ENCODE results near the gene SLC22A23. TPM values are rescaled to one million over a fixed set of nuclear protein-coding genes. Genes with fewer than 3 reads are reported as not detected.

The SLC22A23 gene
- total and polyA plus RNA-seq, 2 experiments from 2014 or later: 6.1 to 38.3 TPM

DNA sequence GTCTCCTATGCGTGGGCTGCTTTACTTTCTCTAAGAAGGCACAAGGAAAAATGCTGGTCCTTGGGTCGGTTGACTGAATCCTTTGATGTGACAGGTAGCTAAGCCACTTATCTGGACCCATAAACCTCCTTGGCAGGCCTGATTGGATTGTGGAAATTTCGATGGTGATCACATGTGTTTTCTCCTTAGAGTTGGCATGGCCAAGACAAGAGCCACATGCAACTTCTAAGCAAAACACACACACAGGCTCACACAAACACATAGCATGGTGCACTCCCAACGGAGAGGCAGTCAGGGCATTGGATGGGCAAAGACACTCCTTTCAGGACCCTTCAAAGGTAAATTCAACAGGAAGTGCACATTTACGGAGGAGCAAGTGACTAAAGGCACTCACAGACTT is 102.9 kb downstream of the SLC22A23 start:
- no peak for DNase-seq (ENCODE audit: low spot score)
- no peak overlapping the region for H3K4me2 ChIP-seq
- no peak overlapping the region for H3K4me3 Mint-ChIP-seq
- H3F3A ChIP-seq (replicated peaks; ENCODE audit: low read depth): peaks cover 19% of the 10 kb centered on the region; the same call in 1 of the 2 replicates
- H3K27ac Mint-ChIP-seq: peak overlapping the region; percentile 61
- H3K27ac ChIP-seq (ENCODE audit: low read depth): 0 out of 2 replicates have a peak overlapping the region, but pooled peaks have one; percentile 66
- peaks cover 32% of the 10 kb centered on the region for H3K79me2 ChIP-seq (replicated peaks; ENCODE audit: insufficient read depth)
- H2AFZ ChIP-seq: no peak overlapping the region
- no peak overlapping the region for H3K4me3 ChIP-seq
- H4K20me1 ChIP-seq (replicated peaks; ENCODE audit: insufficient read depth): 0 out of 2 replicates have a peak, but pooled peaks cover 4% of the 10 kb centered on the region
- no peak for ATAC-seq
- peaks cover 23% of the 10 kb centered on the region for H3K27me3 Mint-ChIP-seq (ENCODE audit: insufficient read depth, low read depth, poor library complexity)
- no peaks in the 10 kb centered on the region for H3K36me3 ChIP-seq (ENCODE audit: insufficient read depth)
- TF ChIP-seq STAT1 (IDR thresholded peaks at IDR 0.05; ENCODE audit: unreplicated experiment) (no peak), ZNF114 (CRISPR knock-in tag; IDR thresholded peaks at IDR 0.05) (no peak), EZH2 (IDR thresholded peaks at IDR 0.05; ENCODE audit: low read depth, unreplicated experiment) (no peak), POLR2AphosphoS5 (IDR thresholded peaks at IDR 0.05; ENCODE audit: low read depth) (no peak), ZNF331 (CRISPR knock-in tag; IDR thresholded peaks at IDR 0.05; ENCODE audit: low read depth) (no peak)
- TF ChIP-seq, protein P1, sequence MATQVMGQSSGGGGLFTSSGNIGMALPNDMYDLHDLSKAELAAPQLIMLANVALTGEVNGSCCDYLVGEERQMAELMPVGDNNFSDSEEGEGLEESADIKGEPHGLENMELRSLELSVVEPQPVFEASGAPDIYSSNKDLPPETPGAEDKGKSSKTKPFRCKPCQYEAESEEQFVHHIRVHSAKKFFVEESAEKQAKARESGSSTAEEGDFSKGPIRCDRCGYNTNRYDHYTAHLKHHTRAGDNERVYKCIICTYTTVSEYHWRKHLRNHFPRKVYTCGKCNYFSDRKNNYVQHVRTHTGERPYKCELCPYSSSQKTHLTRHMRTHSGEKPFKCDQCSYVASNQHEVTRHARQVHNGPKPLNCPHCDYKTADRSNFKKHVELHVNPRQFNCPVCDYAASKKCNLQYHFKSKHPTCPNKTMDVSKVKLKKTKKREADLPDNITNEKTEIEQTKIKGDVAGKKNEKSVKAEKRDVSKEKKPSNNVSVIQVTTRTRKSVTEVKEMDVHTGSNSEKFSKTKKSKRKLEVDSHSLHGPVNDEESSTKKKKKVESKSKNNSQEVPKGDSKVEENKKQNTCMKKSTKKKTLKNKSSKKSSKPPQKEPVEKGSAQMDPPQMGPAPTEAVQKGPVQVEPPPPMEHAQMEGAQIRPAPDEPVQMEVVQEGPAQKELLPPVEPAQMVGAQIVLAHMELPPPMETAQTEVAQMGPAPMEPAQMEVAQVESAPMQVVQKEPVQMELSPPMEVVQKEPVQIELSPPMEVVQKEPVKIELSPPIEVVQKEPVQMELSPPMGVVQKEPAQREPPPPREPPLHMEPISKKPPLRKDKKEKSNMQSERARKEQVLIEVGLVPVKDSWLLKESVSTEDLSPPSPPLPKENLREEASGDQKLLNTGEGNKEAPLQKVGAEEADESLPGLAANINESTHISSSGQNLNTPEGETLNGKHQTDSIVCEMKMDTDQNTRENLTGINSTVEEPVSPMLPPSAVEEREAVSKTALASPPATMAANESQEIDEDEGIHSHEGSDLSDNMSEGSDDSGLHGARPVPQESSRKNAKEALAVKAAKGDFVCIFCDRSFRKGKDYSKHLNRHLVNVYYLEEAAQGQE (IDR thresholded peaks at IDR 0.05; ENCODE audit: unreplicated experiment): no peak
- peaks cover 47% of the 10 kb centered on the region for H3K4me1 ChIP-seq (ENCODE audit: insufficient read depth)
- peaks cover 85% of the 10 kb centered on the region for H3K4me1 Mint-ChIP-seq
- H3K27me3 ChIP-seq (ENCODE audit: insufficient read depth): no peaks in the 10 kb centered on the region
- H3K36me3 Mint-ChIP-seq (ENCODE audit: low read depth): peaks cover 12% of the 10 kb centered on the region
- no peaks in the 10 kb centered on the region for H3K9me2 ChIP-seq (ENCODE audit: insufficient read depth)
- H3K9me3 Mint-ChIP-seq: 0 out of 3 replicates have a peak, but pooled peaks cover 3% of the 10 kb centered on the region

DNA sequence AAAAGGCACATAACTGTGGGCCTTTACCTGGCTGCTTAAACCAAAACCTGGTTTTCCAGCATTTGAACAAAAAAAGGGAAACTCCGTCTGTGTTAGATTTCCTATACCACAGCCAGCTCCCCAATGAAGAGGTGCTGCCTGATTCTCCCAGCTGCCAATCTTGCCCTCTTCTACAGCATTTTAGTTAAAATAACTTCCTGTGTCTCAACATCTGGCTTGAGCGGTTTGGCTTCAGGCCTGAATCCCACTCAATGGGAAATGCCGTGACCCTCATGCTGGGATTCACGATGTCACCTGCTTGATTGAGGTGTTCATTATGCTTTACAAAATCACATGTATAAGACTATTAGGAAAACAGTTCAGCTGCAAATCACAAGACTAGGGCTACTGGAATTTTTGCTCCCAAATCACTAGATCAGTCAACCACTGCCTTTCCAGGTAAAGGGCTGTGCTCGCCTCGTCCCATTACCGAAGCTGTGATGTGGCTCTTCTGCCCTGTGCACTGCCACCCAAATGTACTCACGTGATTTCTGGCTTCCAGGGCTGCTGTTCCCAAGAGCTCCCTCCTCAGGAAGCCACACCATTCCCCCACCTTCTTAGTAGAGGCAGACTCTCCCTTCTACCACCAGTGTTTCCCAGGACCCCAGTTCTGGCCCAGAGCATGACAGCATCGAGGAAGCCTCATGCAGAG is 103.5 kb downstream of the SLC22A23 start:
- Histone ChIP-seq H2AFZ (no peak overlapping the region), H3F3A (replicated peaks; ENCODE audit: low read depth) (peaks cover 18% of the 10 kb centered on the region; the same call in 1 of the 2 replicates), H3K4me2 (no peak overlapping the region), H4K20me1 (replicated peaks; ENCODE audit: insufficient read depth) (0 out of 2 replicates have a peak, but pooled peaks cover 4% of the 10 kb centered on the region), H3K4me1 (ENCODE audit: insufficient read depth) (peaks cover 47% of the 10 kb centered on the region), H3K4me3 (no peak overlapping the region), H3K27me3 (ENCODE audit: insufficient read depth) (no peaks in the 10 kb centered on the region), H3K79me2 (replicated peaks; ENCODE audit: insufficient read depth) (peaks cover 26% of the 10 kb centered on the region), H3K36me3 (ENCODE audit: insufficient read depth) (no peaks in the 10 kb centered on the region), H3K27ac (ENCODE audit: low read depth) (0 out of 2 replicates have a peak overlapping the region, but pooled peaks have one; percentile 66), H3K9me2 (ENCODE audit: insufficient read depth) (no peaks in the 10 kb centered on the region)
- H3K27me3 Mint-ChIP-seq (ENCODE audit: insufficient read depth, low read depth, poor library complexity): peaks cover 23% of the 10 kb centered on the region
- H3K4me1 Mint-ChIP-seq: peaks cover 81% of the 10 kb centered on the region
- peak overlapping the region; percentile 61 for H3K27ac Mint-ChIP-seq
- TF ChIP-seq NANOG (IDR thresholded peaks at IDR 0.05; ENCODE audit: borderline replicate concordance): no peak
- TF ChIP-seq, protein P2, sequence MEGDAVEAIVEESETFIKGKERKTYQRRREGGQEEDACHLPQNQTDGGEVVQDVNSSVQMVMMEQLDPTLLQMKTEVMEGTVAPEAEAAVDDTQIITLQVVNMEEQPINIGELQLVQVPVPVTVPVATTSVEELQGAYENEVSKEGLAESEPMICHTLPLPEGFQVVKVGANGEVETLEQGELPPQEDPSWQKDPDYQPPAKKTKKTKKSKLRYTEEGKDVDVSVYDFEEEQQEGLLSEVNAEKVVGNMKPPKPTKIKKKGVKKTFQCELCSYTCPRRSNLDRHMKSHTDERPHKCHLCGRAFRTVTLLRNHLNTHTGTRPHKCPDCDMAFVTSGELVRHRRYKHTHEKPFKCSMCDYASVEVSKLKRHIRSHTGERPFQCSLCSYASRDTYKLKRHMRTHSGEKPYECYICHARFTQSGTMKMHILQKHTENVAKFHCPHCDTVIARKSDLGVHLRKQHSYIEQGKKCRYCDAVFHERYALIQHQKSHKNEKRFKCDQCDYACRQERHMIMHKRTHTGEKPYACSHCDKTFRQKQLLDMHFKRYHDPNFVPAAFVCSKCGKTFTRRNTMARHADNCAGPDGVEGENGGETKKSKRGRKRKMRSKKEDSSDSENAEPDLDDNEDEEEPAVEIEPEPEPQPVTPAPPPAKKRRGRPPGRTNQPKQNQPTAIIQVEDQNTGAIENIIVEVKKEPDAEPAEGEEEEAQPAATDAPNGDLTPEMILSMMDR (conservative IDR thresholded peaks at IDR 0.05; ENCODE audit: low read depth in 2 of 2): peak in 1 of 2 experiments; percentile 24; a peak in 1 of 4 replicates
- no peak overlapping the region for H3K4me3 Mint-ChIP-seq
- ATAC-seq (no peak), DNase-seq (ENCODE audit: low spot score) (no peak)
- peaks cover 15% of the 10 kb centered on the region for H3K36me3 Mint-ChIP-seq (ENCODE audit: low read depth)
- H3K9me3 Mint-ChIP-seq: 0 out of 3 replicates have a peak, but pooled peaks cover 3% of the 10 kb centered on the region
